Esophagus squamous epithelium (tissue), 5 donors: ENCODE measurements around the gene PLD5. TPM values are rescaled to one million over a fixed set of nuclear protein-coding genes. Genes with fewer than 3 reads are reported as not detected.
"Not testable (repeated sequence)": the region's sequence is repeated elsewhere in the genome, so short reads cannot be mapped to it uniquely, and the experiment has no call there.

Experiments used
- DNase-seq: peaks from one replicate; lab custom pipeline; 2025; lab: John Stamatoyannopoulos, UW
- H3K27ac ChIP-seq, 4 donors: fragments of 200-600 bp; sonication (generic); one replicate each; pipeline ENCODE4 v1.5.1; 2016 to 2019; ENCODE audit warnings: mild to moderate bottlenecking in 1 of 4
- H3K27me3 ChIP-seq, 4 donors: fragments of 200-600 bp; sonication (generic); 1 replicate in 3 of 4; 2 replicates in 1 of 4; pipeline versions ENCODE4 v1.5.1 to v1.6.0; 2017 to 2021; ENCODE audit warnings: antibody characterized with exemption in 1 of 4
- H3K36me3 ChIP-seq, 3 donors: fragments of 200-600 bp; sonication (generic); one replicate each; pipeline ENCODE4 v1.5.1; 2016 to 2019
- H3K4me1 ChIP-seq, 3 donors: fragments of 200-600 bp; sonication (generic); one replicate each; pipeline ENCODE4 v1.5.1; 2017 to 2019
- H3K4me3 ChIP-seq, 4 donors: fragments of 200-600 bp; sonication (generic); 1 replicate in 3 of 4; 2 replicates in 1 of 4; pipeline ENCODE4 v1.5.1; 2016 to 2019; ENCODE audit warnings: mild to moderate bottlenecking in 2 of 4, moderate library complexity in 1 of 4
- H3K9me3 ChIP-seq, 3 donors: fragments of 200-600 bp; sonication (generic); one replicate each; pipeline ENCODE4 v1.5.1; 2016 to 2019
- POLR2A ChIP-seq, 4 donors: fragments of 450-650 bp; IDR thresholded peaks; one replicate each; pipeline ENCODE4 v1.6.1; 2017; ENCODE audit warnings: antibody characterized with exemption in 4 of 4, mild to moderate bottlenecking in 4 of 4, moderate library complexity in 3 of 4
- WGBS, 2 donors: methylation state at CpG; one replicate each; pipeline ENCODE4 v1.1.5; 2018; 5-methylcytosine and 5-hydroxymethylcytosine counted together
- intact Hi-C: fragments of 100-400 bp; cut with DNase I; formaldehyde crosslinking; loops from one replicate; pipeline ENCODE4 v1.15.0; 2022
- total RNA-seq, 4 donors: library from RNA; depleted of rRNA; stranded (reverse); fragments of >200 nt; gene quantifications; one replicate each; pipeline ENCODE4 v1.1.0, GENCODE V29; 2016
- TF ChIP-seq, protein P1 (sequence below), 6 experiments: fragments of 450-650 bp in 4 of 6; fragments of 200-600 bp in 2 of 6; sonication (generic) in 2 of 6; IDR thresholded peaks; one replicate each; pipeline ENCODE4 v1.5.1; 2016 to 2019; ENCODE audit warnings: antibody characterized with exemption in 6 of 6, mild to moderate bottlenecking in 4 of 6, moderate library complexity in 4 of 6
- donor health status: DM: yes; HTN: yes; CAD: no.

The PLD5 gene
- total RNA-seq, 4 donors from 2014 or later, result 0.18 to 0.57 TPM; not detected in 2

DNA sequence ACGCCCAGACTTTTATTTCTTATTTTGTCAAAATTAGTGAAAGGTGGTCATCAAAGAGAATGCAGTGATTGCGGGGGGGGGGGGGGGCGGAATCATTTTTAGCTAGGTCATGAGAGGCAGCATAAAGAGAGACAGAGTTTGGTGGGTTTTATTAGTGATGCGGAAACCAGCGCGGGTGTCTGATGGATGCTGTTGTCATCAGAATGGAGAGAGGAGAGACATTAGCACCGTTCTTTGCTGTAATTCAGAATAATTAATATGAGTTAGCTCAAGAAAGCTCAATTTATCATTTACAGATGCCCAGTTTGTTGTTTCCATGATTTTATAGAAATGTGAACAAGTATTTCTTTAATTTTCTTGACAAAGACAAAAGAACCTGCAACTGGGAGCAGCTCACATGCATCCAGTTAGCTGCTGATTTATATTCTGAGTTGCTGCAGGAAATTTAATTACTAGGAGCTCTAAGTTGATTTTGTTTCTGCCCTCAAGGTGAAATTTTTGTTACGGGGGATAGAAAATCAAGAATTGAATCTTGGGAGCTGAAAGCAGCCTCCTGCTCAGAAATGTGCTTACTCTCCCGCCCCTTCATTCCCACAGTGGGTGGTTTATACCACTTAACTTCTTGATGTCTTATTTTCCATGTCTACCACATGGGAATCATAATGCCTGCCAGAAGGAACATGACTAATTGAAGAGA is 392.2 kb downstream of the PLD5 start:
- no peaks in the 10 kb centered on the region for H3K9me3 ChIP-seq
- H3K4me1 ChIP-seq, result no peaks in the 10 kb centered on the region
- no peak overlapping the region for H3K4me3 ChIP-seq
- H3K27ac ChIP-seq, result no peak overlapping the region
- H3K36me3 ChIP-seq, result no peaks in the 10 kb centered on the region
- intact Hi-C loops, result no loop called here
- TF ChIP-seq, protein P1, sequence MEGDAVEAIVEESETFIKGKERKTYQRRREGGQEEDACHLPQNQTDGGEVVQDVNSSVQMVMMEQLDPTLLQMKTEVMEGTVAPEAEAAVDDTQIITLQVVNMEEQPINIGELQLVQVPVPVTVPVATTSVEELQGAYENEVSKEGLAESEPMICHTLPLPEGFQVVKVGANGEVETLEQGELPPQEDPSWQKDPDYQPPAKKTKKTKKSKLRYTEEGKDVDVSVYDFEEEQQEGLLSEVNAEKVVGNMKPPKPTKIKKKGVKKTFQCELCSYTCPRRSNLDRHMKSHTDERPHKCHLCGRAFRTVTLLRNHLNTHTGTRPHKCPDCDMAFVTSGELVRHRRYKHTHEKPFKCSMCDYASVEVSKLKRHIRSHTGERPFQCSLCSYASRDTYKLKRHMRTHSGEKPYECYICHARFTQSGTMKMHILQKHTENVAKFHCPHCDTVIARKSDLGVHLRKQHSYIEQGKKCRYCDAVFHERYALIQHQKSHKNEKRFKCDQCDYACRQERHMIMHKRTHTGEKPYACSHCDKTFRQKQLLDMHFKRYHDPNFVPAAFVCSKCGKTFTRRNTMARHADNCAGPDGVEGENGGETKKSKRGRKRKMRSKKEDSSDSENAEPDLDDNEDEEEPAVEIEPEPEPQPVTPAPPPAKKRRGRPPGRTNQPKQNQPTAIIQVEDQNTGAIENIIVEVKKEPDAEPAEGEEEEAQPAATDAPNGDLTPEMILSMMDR (IDR thresholded peaks at IDR 0.05), result no peak
- TF ChIP-seq POLR2A (IDR thresholded peaks at IDR 0.05), result no peak
- WGBS, 2 donors, result 77 to 87% methylated on average over 8 to 9 of the region's 9 CpGs
- no peaks in the 10 kb centered on the region for H3K27me3 ChIP-seq
- DNase-seq, result no peak

DNA sequence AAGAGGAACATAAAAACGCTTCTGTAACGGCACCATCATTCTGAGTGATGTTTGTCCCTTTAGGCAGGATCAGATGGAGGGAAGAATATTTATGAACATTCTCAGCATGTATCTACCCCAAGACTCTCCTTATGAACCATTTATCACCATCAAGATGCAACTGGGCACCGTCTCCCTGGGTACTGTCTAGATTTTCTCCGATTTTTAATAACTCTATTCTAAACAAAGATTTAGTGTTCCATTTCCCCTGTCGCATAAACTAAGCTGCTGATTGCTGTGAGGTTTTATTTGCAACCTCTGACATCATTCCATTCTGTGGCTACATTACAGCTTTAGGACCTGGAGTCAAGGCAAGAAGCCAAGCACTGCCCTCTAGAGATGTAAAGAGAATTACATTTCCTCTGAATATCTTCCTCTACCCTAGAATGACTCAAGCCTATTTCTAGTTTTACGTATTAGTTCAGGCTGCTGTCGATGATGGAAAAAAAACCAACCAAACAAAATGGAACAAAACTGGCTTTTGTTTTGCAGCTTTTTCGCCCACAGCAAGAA is 395.5 kb downstream of the PLD5 start:
- no peak overlapping the region for H3K27ac ChIP-seq
- H3K4me1 ChIP-seq, result no peaks in the 10 kb centered on the region
- H3K4me3 ChIP-seq, result no peak overlapping the region
- TF ChIP-seq, protein P1 (IDR thresholded peaks at IDR 0.05), result no peak
- no peak for TF ChIP-seq POLR2A (IDR thresholded peaks at IDR 0.05)
- intact Hi-C loops, result no loop called here
- H3K9me3 ChIP-seq, result no peaks in the 10 kb centered on the region
- no peaks in the 10 kb centered on the region for H3K36me3 ChIP-seq
- 67 to 68% methylated on average over 8 of the region's 8 CpGs for WGBS, 2 donors
- no peaks in the 10 kb centered on the region for H3K27me3 ChIP-seq
- no peak for DNase-seq

DNA sequence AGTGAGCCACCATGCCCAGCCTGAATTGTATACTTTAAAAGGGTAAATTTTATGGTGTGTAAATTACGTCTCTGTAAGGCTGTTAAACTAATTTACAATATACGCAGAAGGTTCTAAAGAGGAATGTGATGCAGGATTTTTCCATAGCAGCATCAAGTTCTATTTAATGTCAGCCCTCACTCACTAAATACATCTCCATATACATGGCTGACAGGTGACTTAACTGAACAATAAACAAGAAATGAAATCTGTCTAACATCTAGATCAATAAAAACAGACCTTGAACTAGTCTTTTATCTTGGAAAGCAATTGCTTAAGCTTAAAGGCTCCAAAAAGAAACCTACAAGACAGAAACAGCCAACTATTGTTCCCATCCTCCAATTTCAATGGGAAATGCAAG is 404.1 kb downstream of the PLD5 start:
- Histone ChIP-seq H3K9me3 (no peaks in the 10 kb centered on the region), H3K27ac (no peak overlapping the region), H3K36me3 (no peaks in the 10 kb centered on the region), H3K27me3 (no peaks in the 10 kb centered on the region), H3K4me1 (no peaks in the 10 kb centered on the region), H3K4me3 (no peak overlapping the region)
- DNase-seq, result no peak
- TF ChIP-seq POLR2A (IDR thresholded peaks at IDR 0.05), result no peak
- TF ChIP-seq, protein P1 (IDR thresholded peaks at IDR 0.05), result no peak
- intact Hi-C loops, result no loop called here
- WGBS, 2 donors, result 72 to 89% methylated on average over 2 of the region's 2 CpGs

DNA sequence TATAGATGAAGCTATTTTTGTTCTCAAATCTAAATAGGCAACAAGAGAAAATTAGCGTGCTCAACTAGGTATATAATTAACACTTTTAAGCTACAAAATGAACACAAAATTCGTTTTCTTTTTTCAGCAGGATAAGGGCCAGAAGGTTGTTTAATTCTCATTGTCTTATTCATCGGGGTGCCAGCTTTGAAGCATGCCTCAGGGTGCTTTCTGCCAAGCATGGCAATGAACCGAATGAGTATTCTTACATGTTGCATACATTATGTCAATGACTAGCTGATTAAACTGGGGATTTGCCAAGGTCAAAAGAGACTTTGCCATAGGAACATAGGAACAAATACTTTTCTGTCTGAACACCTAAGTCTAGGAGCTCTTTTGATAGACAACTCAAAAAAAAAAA is 423.6 kb downstream of the PLD5 start:
- 31 to 50% methylated on average over 4 of the region's 4 CpGs for WGBS, 2 donors
- Histone ChIP-seq H3K9me3 (no peaks in the 10 kb centered on the region), H3K27me3 (no peaks in the 10 kb centered on the region), H3K36me3 (no peaks in the 10 kb centered on the region), H3K4me3 (no peak overlapping the region), H3K4me1 (no peaks in the 10 kb centered on the region), H3K27ac (no peak overlapping the region)
- TF ChIP-seq, protein P1 (IDR thresholded peaks at IDR 0.05), result no peak
- no peak for DNase-seq
- intact Hi-C loops, result no loop called here

DNA sequence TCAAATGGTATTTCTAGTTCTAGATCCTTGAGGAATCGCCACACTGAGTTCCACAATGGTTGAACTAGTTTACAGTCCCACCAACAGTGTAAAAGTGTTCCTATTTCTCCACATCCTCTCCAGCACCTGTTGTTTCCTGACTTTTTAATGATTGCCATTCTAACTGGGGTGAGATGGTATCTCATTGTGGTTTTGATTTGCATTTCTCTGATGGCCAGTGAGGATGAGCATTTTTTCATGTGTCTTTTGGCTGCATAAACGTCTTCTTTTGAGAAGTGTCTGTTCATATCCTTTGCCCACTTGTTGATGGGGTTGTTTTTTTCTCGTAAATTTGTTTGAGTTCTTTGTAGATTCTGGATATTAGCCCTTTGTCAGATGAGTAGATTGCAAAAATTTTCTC is 427.2 kb downstream of the PLD5 start:
- WGBS, 2 donors, result 63 to 66% methylated on average over 3 of the region's 3 CpGs
- not testable (repeated sequence) for DNase-seq, H3K27ac ChIP-seq

More for the DNA sequence above, 427.2 kb downstream of the PLD5 start:
- H3K4me1 ChIP-seq, H3K36me3 ChIP-seq, intact Hi-C loops, H3K27me3 ChIP-seq, H3K4me3 ChIP-seq, H3K9me3 ChIP-seq: not testable (repeated sequence)
